K562 (cell line): ENCODE data around the gene PET100.

Experiments used
- ATF7 ChIP-seq: fragments of 450-650 bp; IDR thresholded peaks from 2 replicates; pipeline ENCODE4 v1.7.1; 2014; ENCODE audit warnings: mild to moderate bottlenecking, moderate library complexity
- EP300 ChIP-seq: IDR thresholded peaks from 2 replicates; pipeline ENCODE4 v1.6.1; 2012; ENCODE audit warnings: low read length, improper control_type of control experiment
- HDAC1 ChIP-seq, 2 experiments: fragments of 450-650 bp; IDR thresholded peaks; 2 replicates each; pipeline ENCODE4 v1.6.1; 2016 to 2017; ENCODE audit warnings: inconsistent platforms in 1 of 2, mild to moderate bottlenecking in 1 of 2, moderate library complexity in 1 of 2
- MTA3 ChIP-seq: fragments of 450-650 bp; formaldehyde crosslinking; IDR thresholded peaks from 2 replicates; pipeline ENCODE4 v1.6.1; 2017; ENCODE audit warnings: mild to moderate bottlenecking, borderline replicate concordance
- POLR2A ChIP-seq: fragments of 450-650 bp; conservative IDR thresholded peaks from 2 replicates; pipeline ENCODE4 v1.6.1; 2016
- TRIM24 ChIP-seq, 2 experiments: fragments of 450-650 bp; IDR thresholded peaks; 2 replicates each; pipeline ENCODE4 v1.6.1; 2016
- ZNF24 ChIP-seq: fragments of 450-650 bp; IDR thresholded peaks from 2 replicates; pipeline ENCODE4 v1.6.1; 2016
- ZNF324 ChIP-seq: fragments of 250-450 bp; sonication (Bioruptor Pico); IDR thresholded peaks from 2 replicates; pipeline ENCODE4 v1.4.0; 2020; ENCODE audit warnings: mild to moderate bottlenecking
- ZNF551 ChIP-seq: fragments of 250-450 bp; sonication (Bioruptor Pico); IDR thresholded peaks from 2 replicates; pipeline ENCODE4 v1.5.0; 2021; ENCODE audit warnings: mild to moderate bottlenecking, moderate library complexity
- TF ChIP-seq, protein P1 (sequence below), 2 experiments: fragments of 200-800 bp in 1 of 2; sonication (Bioruptor generic) in 1 of 2; sonication (generic) in 1 of 2; formaldehyde crosslinking in 1 of 2; IDR thresholded peaks in 1 of 2; conservative IDR thresholded peaks in 1 of 2; 2 replicates each; pipeline versions ENCODE4 v1.5.0 to v1.6.1; 2016 to 2020; ENCODE audit warnings: missing compliant biosample characterization in 1 of 2, missing genetic modification characterization in 1 of 2, missing genetic modification reagents in 1 of 2

- TF ChIP-seq POLR2A (no peak), MTA3 (no peak), ZNF24 (no peak), TRIM24 (IDR thresholded peaks at IDR 0.05) (no peak), EP300 (no peak), ZNF551 (CRISPR knock-in tag) (no peak), HDAC1 (IDR thresholded peaks at IDR 0.05) (no peak), ZNF324 (CRISPR knock-in tag) (no peak), ATF7 (no peak)
- TF ChIP-seq, protein P1, sequence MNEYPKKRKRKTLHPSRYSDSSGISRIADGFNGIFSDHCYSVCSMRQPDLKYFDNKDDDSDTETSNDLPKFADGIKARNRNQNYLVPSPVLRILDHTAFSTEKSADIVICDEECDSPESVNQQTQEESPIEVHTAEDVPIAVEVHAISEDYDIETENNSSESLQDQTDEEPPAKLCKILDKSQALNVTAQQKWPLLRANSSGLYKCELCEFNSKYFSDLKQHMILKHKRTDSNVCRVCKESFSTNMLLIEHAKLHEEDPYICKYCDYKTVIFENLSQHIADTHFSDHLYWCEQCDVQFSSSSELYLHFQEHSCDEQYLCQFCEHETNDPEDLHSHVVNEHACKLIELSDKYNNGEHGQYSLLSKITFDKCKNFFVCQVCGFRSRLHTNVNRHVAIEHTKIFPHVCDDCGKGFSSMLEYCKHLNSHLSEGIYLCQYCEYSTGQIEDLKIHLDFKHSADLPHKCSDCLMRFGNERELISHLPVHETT (CRISPR knock-in tag; conservative IDR thresholded peaks at IDR 0.05 in 1 of 2, IDR thresholded peaks at IDR 0.05 in 1 of 2) = no peak
These were observed 17.6 kb downstream of the PET100 start for GRCh38 chr19:7647156-7647555.
